GM21723 (cell line): ENCODE results near the gene SLC25A21.
"Not testable (repeated sequence)": the region's sequence is repeated elsewhere in the genome, so short reads cannot be mapped to it uniquely, and the experiment has no call there.

ENCODE experiments used
- ATAC-seq: cut with Tn5 transposase; IDR thresholded peaks from one replicate; pipeline ENCODE4 v1.9.1; 2021; ENCODE audit warnings: mild to moderate bottlenecking, moderate library complexity; ENCODE audit not compliant: unreplicated experiment

SLC25A21 gene

DNA sequence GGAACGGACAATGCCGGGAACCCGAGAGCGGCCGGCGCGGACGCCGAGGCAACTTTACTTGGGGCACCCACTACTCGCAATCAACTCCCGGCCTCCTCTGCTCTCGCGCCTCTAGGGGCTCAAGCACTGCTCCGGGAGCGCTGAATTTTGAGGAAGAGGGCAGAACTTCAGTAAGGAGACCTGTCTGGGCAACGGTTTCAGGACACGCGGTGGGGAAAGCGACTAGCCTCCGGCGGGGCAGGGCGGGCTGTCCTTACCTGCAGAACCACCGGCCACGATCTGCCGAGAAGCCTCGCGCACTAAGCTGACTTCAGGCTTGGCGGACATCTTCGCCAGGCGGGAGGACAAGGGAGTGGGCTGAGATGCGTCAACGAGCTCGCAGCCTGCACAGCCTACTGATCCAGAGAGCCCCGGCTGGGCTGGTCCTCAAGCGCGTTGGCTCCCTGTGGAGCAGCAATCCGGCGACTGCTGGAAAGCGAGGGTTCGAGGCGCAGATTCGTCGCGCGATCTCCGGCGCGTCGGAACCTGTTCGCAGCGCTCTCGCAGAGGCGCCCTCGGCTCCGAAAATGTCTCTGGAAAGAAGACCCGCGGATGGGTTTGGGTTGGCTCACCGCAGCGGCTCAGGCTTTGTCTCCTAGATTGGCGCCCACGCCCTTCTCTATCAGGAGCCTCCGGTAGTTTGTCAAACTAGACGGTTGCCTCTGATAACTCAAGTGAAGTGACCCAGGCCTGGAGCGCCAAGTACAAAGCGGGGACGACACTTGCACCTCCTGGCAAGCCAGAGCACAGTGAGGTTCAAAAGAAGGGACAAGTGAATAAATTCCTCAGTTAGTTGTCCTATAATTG, at the start of gene SLC25A21:
TSS of gene SLC25A21 (minus strand) at position 583 of the 846 bp plus-strand sequence.
- no peak for ATAC-seq

DNA sequence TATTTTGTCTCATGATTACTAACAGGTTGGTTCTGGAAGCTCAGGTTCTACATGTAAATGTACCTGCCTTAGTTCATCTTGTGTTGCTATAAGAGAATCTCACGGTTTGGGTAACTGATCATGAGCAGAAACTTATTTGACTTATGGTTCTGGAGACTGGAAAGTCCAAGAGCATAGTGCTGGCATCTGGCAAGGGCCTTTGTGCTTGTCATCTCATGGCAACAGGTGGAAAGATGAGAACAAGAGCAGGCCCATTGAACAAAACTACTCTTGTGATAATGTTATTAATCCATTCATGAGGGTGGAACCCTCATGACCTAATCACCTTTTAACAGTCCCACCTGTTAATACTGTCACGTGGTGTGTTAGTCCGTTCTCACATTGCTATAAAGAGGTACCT, 48.7 kb upstream of the SLC25A21 start:
- ATAC-seq: no peak

DNA sequence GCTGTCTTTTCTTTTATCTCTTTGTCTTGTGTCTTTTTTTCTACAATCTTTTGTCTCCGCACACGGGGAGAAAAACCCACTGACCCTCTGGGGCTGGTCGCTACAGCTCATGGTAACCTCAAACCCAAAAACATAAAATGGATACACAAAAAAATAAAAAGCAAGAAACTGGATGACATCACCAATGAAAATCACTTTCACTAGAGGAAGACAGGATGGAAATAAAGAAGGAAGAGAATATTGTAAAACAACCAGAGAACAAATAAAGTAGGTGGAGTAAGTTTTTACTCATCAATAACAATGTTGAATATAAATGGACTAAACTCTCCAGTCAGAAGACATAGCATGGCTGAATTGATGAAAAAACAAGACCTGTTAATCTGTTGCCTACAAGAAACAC, 42.9 kb upstream of the SLC25A21 start:
- no peak for ATAC-seq

DNA sequence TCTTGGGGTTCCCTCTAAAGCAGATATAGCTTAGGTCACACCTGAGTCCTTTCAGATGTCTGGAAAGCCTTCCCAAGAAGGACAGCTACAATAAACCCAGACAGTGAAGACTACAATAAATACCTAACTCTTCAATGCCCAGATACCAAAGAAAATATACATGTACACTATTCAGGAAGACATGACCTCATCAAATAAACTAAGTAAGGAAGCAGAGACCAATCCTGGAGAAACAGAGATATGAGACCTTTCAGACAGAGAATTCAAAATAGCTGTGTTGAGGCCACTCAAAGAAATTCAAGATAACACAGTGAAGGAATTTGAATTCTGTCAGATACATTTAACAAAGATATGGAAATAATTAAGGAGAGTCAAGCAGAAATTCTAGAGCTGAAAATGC, 40.6 kb upstream of the SLC25A21 start:
- no peak for ATAC-seq

DNA sequence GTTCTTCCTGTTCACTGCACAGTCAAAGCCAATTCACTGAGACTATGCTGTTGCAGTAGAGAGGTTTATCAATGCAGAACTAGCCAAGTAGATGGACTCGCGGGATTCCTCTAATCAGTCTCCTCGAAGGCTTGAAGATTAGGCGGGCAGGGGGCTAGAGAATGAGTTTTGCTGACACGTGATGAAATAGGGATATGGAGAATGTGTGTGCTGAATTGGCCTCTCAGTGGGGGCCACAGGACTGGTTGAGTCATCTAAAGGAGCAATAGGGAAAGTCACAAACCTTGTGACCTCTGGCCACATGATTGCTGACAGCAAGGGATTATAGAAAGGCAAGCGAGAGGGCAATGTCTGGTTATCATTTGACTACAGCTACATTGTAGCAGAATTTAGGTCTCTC, 38.0 kb upstream of the SLC25A21 start:
- no peak for ATAC-seq

DNA sequence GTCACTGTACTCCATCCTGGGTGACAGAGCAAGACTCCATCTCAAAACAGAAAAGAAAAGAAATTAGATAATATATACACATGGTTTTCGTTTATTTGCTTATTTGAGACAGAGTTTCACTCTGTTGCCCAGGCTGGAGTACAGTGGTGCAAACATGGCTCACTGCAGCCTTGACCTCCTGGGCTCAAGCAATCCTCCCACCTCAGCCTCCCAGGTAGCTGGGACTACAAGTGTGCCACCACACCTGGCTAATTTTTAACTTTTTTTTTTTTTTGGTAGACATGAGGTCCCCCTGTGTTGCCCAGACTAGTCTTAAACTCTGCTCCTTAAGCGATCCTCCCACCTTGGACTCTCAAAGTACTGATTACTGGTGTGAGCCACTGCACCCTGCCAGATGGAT, 37.2 kb upstream of the SLC25A21 start:
- not testable (repeated sequence) for ATAC-seq

DNA sequence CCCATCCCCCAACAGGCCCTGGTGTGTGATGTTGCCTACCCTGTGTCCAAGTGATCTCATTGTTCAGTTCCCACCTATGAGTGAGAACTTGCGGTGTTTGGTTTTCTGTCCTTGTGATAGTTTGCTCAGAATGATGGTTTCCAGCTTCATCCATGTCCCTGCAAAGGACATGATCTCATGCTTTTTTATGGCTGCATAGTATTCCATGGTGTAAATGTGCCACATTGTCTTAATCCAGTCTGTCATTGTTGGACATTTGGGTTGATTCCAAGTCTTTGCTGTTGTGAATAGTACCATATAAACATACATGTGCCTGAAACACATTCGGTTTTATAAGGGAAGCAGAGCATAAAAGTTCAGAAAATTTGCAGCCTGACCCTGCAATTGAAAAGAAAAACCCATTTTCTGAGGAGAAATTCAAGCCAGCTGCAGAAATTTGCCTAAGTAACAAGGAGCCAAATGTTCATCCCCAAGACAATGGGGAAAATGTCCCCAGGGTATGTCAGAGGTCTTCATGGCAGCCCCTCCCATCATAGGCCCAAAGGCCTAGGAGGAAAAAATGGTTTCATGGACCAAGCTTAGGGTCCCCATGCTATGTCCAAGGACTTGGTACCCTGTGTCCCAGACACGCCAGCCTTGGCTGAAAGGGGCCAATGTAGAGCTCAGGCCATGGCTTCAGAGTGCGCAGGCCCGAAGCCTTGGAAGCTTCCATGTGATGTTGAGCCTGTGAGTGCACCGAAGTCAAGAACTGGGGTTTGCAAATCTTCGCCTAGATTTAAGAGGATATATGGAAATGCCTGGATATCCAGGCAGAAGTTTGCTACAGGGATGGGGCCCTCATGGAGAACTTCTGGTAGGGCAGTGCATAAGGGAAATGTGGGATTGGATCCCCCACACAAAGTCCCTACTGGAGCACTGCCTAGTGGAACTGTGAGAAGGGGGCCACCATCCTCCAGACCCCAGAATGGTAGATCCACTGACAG, 33.5 kb upstream of the SLC25A21 start:
- not testable (repeated sequence) for ATAC-seq

DNA sequence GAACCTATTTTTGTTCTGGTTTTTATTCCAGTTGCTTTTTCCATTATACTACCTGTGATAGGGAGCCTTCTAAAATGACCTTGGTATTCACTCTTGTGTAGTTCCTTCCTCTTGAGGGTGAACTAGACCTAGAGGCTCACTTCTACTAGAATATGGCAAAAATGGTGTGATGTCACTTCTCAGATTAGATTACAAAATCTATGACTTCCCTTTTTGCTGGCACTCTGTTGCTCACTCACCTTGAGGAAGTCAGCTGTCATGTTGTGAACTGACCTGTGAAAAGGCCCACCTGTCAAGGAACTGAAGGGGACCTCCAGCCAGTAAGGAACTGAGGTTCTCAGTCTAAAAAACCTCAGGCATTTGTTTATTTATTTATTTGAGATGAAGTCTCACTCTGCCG, 31.0 kb upstream of the SLC25A21 start:
- ATAC-seq: no peak

DNA sequence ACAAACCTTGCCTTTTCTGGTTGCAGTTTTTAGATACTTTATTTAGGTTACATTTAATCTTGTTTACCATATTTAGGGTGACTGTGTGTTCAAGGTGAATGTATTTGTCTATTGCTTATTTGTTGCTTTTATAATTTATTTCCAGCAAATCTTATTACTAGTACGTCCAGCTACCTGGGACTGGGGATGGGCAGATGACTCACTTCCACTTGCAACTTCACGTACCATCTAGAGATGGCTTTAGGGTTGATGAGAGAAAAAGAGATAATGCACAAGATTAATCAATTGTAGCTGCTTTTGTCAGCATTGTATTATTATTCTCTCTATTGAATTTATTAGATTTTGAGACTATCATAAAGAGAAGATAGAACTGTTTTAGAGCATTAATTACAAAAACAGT, 30.4 kb upstream of the SLC25A21 start:
- no peak for ATAC-seq

DNA sequence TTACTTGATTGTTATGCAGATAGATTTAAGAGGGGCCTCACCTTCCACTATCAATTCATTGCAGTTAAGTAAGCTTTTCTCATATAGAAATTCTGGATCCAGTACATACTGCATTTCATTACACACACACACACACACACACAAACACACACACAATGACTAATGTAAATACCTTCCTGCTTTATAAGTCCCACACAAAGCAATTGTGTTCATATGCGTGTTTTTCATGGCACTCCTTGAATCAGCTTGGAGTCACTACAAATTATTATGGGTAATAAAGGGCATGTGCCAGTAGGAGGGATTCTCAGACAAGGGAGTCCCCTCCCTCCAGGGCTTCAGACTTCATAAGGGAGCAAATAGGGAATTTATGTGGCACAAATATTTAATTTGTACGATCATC, 29.9 kb upstream of the SLC25A21 start:
- no peak for ATAC-seq

DNA sequence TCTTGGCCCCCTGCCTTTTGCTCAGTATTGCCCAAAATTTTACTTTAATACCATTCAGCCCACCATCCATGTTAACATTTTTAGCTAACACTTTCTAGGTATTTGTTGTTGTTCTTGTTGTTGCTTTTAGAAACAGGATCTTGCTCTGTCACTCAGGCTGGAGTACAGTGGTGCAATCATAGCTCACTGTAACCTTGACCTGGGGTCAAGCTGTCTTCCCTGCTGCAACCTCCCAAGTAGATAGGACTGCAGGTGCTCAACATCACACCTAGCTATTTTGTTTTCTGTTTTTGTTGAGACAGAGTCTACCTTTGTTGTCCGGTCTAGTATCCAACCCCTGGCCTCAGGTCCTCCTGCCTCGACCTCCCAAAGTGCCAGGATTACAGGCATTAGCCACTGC, 29.3 kb upstream of the SLC25A21 start:
- no peak for ATAC-seq

DNA sequence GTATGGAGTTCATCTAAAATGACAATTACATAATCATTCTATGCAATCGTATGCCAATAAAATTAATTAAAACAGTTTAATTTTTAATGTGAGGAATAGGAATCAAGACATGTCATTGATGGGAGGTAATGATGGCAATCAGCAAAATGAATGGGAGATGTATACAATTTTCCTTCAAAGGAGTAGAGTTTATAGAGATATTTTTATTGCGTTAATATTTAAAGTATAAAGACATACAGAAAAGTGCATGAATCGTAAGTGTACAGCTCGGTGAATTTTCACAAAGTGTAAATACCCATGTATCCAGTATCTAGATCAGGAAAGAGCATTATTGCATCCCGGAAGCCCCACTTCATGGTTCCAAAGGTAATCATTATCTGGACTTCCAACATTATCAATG, 26.5 kb upstream of the SLC25A21 start:
- ATAC-seq: no peak

DNA sequence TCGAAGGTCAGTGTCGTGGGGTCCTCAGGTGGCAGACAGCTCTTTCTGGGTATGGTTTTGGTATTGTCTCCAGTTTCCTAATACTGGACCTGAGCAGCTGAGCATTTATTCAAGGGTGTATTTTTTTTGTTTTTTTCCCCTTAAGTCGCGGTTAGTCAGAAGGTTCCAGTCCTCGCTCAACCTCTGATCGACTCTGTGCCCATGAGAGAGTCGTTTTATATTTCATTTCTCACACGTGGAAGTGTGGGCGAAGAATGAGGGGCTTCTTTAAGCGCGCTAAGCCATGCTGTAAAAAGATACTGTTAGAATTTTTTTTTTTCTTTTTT, 25.8 kb upstream of the SLC25A21 start:
- ATAC-seq: no peak

DNA sequence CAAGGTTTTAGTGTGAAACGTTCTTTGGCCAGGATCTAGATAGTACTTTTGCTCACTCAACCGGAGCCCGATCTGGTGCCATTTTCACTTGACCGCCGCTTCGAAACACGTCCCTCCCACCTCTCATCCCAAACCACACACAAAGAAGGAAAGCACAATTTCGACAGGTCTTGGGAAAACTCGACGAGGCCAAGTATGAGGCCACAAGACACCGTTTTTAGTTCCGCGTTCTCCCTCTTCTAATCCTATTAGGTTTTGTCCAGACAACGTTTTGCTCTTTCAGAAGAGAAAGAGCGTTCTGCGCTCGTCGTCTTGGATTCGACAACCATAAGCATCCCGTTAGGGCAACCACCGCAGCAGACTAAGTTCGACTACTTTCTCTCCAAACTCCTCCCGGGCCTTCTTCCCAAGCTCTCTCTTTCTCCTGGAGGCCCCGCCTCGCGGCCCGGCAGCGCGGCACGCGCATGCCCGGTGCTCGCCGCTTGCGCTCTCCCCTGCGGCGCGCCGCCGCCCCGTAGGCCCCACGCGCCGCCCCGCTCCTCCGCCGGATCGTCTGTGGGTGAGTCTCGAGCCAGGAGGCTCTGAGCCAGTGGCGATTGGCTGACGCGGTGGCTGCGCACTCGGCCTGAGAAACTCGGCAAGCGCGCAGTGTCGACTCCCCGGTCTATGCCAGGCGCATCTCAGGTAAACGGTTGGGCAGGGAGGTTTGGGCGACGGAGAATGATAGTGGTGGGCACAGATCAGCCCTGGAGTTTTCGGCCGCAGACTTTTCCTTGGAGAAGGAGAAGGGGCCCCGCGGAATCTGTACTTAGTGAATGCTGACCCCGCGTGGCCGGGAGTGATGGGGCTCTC, 25.2 kb upstream of the SLC25A21 start, which contains the start of gene MIPOL1:
TSS of gene MIPOL1 (plus strand) at position 517 of the 852 bp plus-strand sequence. CDS start 49,952 bp downstream, outside the sequence.
- no peak for ATAC-seq

DNA sequence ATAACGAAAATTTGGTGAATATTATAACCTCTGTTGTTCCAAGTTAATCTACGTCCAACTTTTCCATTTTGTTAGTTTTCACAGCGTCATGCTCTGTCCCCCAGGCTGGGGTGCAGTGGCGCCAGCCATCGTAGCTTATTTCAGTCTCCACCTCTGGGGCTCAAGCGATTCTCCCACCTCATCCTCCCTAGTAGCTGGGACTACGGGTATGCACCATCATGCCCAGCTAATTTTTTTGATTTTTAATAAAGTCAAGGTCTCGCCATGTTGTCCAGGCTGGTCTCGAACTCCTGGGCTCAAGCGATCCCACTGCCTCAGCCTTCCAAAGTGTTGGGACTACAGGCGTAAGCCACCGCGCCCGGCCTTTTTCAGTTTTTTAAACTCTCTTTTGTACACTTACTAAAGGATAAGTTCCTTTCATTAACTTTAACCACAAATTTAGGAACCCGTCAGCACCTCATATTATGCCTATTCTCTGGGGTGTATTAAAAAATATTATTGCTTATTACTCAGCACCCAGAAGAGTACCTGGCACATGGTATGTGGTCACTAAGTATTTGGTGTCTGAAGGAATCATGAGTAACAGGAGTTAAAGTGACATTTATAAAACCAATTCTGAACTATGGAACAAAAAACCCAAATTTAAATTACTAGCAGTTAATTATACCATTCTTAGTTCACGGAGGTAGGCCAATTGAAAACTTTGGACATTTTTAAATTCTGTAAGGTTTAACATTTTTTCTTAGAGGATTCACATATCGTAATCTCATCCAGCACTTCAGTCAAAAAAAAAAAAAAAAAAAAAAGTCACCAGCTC, 24.4 kb upstream of the SLC25A21 start:
- ATAC-seq: no peak

DNA sequence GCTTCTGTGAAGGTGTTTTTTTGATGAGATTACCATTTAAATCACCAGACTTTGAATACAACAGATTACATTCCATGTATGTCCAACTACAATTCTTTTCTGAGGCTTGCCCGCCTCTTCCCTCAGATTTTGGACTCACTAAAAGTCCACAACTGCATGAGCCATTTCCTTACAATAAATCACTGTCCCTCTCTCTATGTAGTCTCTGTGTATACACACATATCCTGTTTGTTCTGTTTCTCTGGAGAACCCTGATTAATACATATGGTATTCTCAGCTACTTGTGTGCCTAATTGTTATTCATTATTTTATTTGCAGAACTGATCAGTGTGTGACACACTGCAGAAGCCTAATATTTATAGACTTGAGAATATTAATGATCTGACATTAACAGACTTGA, 22.9 kb upstream of the SLC25A21 start:
- ATAC-seq: no peak

DNA sequence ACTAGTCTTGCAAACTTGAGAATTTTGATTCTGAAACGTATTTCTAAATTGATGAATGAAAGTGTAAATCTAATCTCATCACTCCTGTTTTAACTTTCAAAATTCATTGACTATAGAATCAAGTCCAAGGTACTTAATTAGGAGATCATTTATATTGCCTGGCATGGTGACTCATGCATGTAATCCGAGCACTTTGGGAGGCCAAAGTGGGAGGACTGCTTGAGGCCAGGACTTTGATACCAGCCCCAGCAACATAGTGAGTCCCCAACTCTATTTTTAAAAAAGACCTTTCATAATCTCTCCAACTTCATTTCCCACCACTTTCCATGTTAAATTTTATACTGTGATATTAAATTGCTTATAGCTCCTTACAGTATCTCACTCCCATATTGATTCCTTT, 22.3 kb upstream of the SLC25A21 start:
- ATAC-seq: no peak

DNA sequence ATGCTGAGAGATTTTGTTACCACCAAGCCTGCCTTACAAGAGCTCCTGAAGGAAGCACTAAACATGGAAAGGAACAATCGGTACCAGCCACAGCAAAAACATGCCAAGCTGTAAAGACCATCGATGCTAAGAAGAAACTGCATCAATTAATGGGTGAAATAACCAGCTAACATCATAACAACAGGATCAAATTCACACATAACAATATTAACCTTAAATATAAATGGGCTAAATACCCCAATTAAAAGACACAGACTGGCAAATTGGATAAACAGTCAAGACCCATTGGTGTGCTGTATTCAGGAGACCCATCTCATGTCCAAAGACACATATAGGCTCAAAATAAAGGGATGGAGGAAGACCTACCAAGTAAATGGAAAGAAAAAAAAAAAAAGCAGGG, 17.3 kb upstream of the SLC25A21 start:
- ATAC-seq: not testable (repeated sequence)

DNA sequence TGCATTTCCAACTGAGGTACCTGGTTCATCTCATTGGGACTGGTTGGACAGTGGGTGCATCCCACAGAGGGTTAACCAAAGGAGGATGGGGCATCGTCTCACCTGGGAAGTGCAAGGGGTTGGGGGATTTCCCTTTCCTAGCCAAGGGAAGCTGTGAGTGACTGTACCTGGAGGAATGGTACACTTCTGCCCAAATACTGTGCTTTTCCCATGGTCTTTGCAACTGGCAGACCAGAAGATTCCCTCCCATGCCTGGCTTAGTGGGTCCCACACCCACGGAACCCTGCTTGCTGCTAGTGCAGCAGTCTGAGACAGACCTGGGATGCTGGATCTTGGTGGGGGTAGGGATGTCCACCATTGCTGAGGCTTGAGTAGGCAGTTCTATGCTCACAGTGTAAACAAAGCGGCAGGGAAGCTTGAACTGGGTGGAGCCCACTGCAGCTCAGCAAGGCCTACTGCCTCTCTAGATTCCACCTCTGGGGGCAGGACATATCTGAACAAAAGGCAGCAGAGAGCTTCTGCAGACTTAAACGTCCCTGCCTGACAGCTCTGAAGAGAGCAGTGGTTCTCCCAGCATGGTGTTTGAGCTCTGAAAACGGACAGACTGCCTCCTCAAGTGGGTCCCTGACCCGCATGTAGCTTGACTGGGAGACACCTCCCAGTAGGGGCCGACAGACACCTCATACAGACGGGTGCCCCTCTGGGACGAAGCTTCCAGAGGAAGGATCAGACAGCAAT, 15.6 kb upstream of the SLC25A21 start:
- ATAC-seq: not testable (repeated sequence)
